Hepatocyte (in vitro differentiated cells): ENCODE measurements around the gene CLSTN3. TPM values are rescaled to one million over a fixed set of nuclear protein-coding genes. Genes with fewer than 3 reads are reported as not detected.

Experiments
- DNase-seq: peaks from one replicate; pipeline ENCODE4 v3.0.0-alpha.2; 2016; ENCODE audit warnings: low spot score
- H2AFZ ChIP-seq: fragments of 200-600 bp; sonication (generic); 2 replicates; pipeline ENCODE4 v1.6.0; 2016; ENCODE audit warnings: antibody characterized with exemption, mild to moderate bottlenecking
- H3K27ac ChIP-seq: fragments of 200-600 bp; sonication (generic); 2 replicates; pipeline ENCODE4 v1.5.1; 2016; ENCODE audit warnings: mild to moderate bottlenecking
- H3K27me3 ChIP-seq: fragments of 200-600 bp; sonication (generic); 2 replicates; pipeline ENCODE4 v1.6.1; 2016
- H3K36me3 ChIP-seq: fragments of 200-600 bp; sonication (generic); replicated peaks from 2 replicates; pipeline ENCODE4 v1.5.1; 2016; ENCODE audit warnings: low read depth; ENCODE audit not compliant: insufficient read depth
- H3K4me1 ChIP-seq: fragments of 200-600 bp; sonication (generic); 2 replicates; pipeline ENCODE4 v1.5.1; 2016; ENCODE audit warnings: mild to moderate bottlenecking, moderate library complexity; ENCODE audit not compliant: insufficient read depth
- H3K4me2 ChIP-seq: fragments of 200-600 bp; sonication (generic); 2 replicates; pipeline ENCODE4 v1.6.0; 2016
- H3K4me3 ChIP-seq: fragments of 200-600 bp; sonication (generic); 2 replicates; pipeline ENCODE4 v1.5.1; 2016; ENCODE audit warnings: mild to moderate bottlenecking
- H3K79me2 ChIP-seq: fragments of 200-600 bp; sonication (generic); 2 replicates; pipeline ENCODE4 v1.6.0; 2017; ENCODE audit warnings: mild to moderate bottlenecking
- H3K9me2 ChIP-seq: fragments of 200-600 bp; sonication (generic); replicated peaks from 2 replicates; pipeline ENCODE4 v1.6.0; 2017; ENCODE audit warnings: mild to moderate bottlenecking; ENCODE audit not compliant: insufficient read depth
- H3K9me3 ChIP-seq: fragments of 200-600 bp; sonication (generic); 2 replicates; pipeline ENCODE4 v1.5.1; 2016; ENCODE audit warnings: low read depth, mild to moderate bottlenecking
- H4K20me1 ChIP-seq: fragments of 200-600 bp; sonication (generic); 2 replicates; pipeline ENCODE4 v1.6.0; 2016; ENCODE audit warnings: mild to moderate bottlenecking; ENCODE audit not compliant: insufficient read depth, poor library complexity, severe bottlenecking
- CTCF ChIP-seq: fragments of 200-600 bp; sonication (generic); IDR thresholded peaks from 2 replicates; pipeline ENCODE4 v1.5.1; 2016; ENCODE audit warnings: antibody characterized with exemption, mild to moderate bottlenecking; ENCODE audit not compliant: poor library complexity
- EZH2 ChIP-seq: fragments of 200-600 bp; sonication (generic); IDR thresholded peaks from 2 replicates; pipeline ENCODE4 v1.6.1; 2016; ENCODE audit warnings: antibody characterized with exemption, mild to moderate bottlenecking, borderline replicate concordance
- EZH2phosphoT487 ChIP-seq: fragments of 200-600 bp; sonication (generic); IDR thresholded peaks from one replicate; pipeline ENCODE4 v1.6.1; 2018; ENCODE audit warnings: antibody characterized with exemption, mild to moderate bottlenecking, low read depth, moderate library complexity; ENCODE audit not compliant: unreplicated experiment, severe bottlenecking
- WGBS: methylation state at CpG from one replicate; pipeline ENCODE4 v1.1.6; 2016; ENCODE audit warnings: low lambda C conversion rate; ENCODE audit errors: missing lambda C conversion rate; 5-methylcytosine and 5-hydroxymethylcytosine counted together
- polyA plus RNA-seq: library from polyadenylated mRNA; unstranded; fragments of >200 nt; fragmentation: Nextera tagmentation; extraction: Ambion mirVana; gene quantifications from 2 replicates; pipeline ENCODE4 v1.2.1, GENCODE V29; 2016
- small RNA-seq: library from RNA; depleted of rRNA; stranded (forward); fragments of <200 nt; gene quantifications from one replicate; pipeline ENCODE3, GENCODE V24; 2014
- total RNA-seq: library from RNA; depleted of rRNA; stranded (reverse); fragments of >200 nt; gene quantifications from 2 replicates; pipeline ENCODE4 v1.2.3, GENCODE V29; 2014

The CLSTN3 gene
- total and polyA plus RNA-seq, 2 experiments from 2014 or later = 37.8 to 57.0 TPM

- H3K27ac ChIP-seq = no peak overlapping the region
- no peaks in the 10 kb centered on the region for H4K20me1 ChIP-seq
- WGBS = 98% methylated on average over 10 of the region's 10 CpGs
- no peaks in the 10 kb centered on the region for H3K36me3 ChIP-seq
- no peaks in the 10 kb centered on the region for H3K79me2 ChIP-seq
- H3K9me3 ChIP-seq = peaks cover 3% of the 10 kb centered on the region
- H3K27me3 ChIP-seq = no peaks in the 10 kb centered on the region
- H3K4me2 ChIP-seq = no peak overlapping the region
- no peak overlapping the region for H2AFZ ChIP-seq
- H3K4me3 ChIP-seq = no peak overlapping the region
- H3K4me1 ChIP-seq = no peaks in the 10 kb centered on the region
- H3K9me2 ChIP-seq = no peaks in the 10 kb centered on the region
- DNase-seq = no peak
- TF ChIP-seq CTCF = no peak
- no peak for TF ChIP-seq EZH2
- TF ChIP-seq EZH2phosphoT487 = no peak
Observed at GRCh38 chr12:7207866-7208625, 77.9 kb downstream of the CLSTN3 start.

Small RNAs within 50 kb of the gene (small RNA-seq; reads per million reads assigned to genes)
- not detected for gene RNU6-485P

Other genes starting within 250 kb of the CLSTN3 start
- 8.2 and 9.3 TPM in 2 replicates for gene LRRC23, start 225.5 kb upstream of the CLSTN3 start, total RNA-seq
- gene LRRC23, start 225.5 kb upstream of the CLSTN3 start, polyA plus RNA-seq = 9.9 and 12.9 TPM in 2 replicates
- gene ENO2, start 215.8 kb upstream of the CLSTN3 start, total RNA-seq = 11.1 and 11.8 TPM in 2 replicates
- 14.2 and 18.8 TPM in 2 replicates for gene ENO2, start 215.8 kb upstream of the CLSTN3 start, polyA plus RNA-seq
- gene ATN1, start 202.4 kb upstream of the CLSTN3 start, total RNA-seq = 11.1 and 15.8 TPM in 2 replicates
- 32.7 and 43.7 TPM in 2 replicates for gene ATN1, start 202.4 kb upstream of the CLSTN3 start, polyA plus RNA-seq
- gene RNU7-1, start 186.6 kb upstream of the CLSTN3 start, total RNA-seq = not detected in 2 replicates
- not detected in 2 replicates for gene RNU7-1, start 186.6 kb upstream of the CLSTN3 start, polyA plus RNA-seq
- gene C12orf57, start 186.3 kb upstream of the CLSTN3 start, total RNA-seq = 219 and 289 TPM in 2 replicates
- gene C12orf57, start 186.3 kb upstream of the CLSTN3 start, polyA plus RNA-seq = 217 and 219 TPM in 2 replicates
- gene PTPN6, start 179.0 kb upstream of the CLSTN3 start, total RNA-seq = 14.5 and 17.2 TPM in 2 replicates
- 20.8 and 25.4 TPM in 2 replicates for gene PTPN6, start 179.0 kb upstream of the CLSTN3 start, polyA plus RNA-seq
- gene PHB2, start 159.7 kb upstream of the CLSTN3 start, total RNA-seq = 186 and 197 TPM in 2 replicates
- gene PHB2, start 159.7 kb upstream of the CLSTN3 start, polyA plus RNA-seq = 142 and 143 TPM in 2 replicates
- gene EMG1, start 159.5 kb upstream of the CLSTN3 start, total RNA-seq = 24.3 and 26.8 TPM in 2 replicates
- 50.3 and 51.8 TPM in 2 replicates for gene EMG1, start 159.5 kb upstream of the CLSTN3 start, polyA plus RNA-seq
- gene LPCAT3, start 111.9 kb upstream of the CLSTN3 start, total RNA-seq = 76.9 and 78.6 TPM in 2 replicates
- gene LPCAT3, start 111.9 kb upstream of the CLSTN3 start, polyA plus RNA-seq = 118 and 119 TPM in 2 replicates
- gene C1S, start 69.7 kb upstream of the CLSTN3 start, total RNA-seq = 114 and 120 TPM in 2 replicates
- 130 and 143 TPM in 2 replicates for gene C1S, start 69.7 kb upstream of the CLSTN3 start, polyA plus RNA-seq
- gene C1R, start 37.9 kb upstream of the CLSTN3 start, total RNA-seq = 80.1 and 85.4 TPM in 2 replicates
- gene C1R, start 37.9 kb upstream of the CLSTN3 start, polyA plus RNA-seq = 89.6 and 95.1 TPM in 2 replicates
- gene C1RL, start 21.2 kb upstream of the CLSTN3 start, total RNA-seq = 60.0 and 64.5 TPM in 2 replicates
- 26.4 and 35.5 TPM in 2 replicates for gene C1RL, start 21.2 kb upstream of the CLSTN3 start, polyA plus RNA-seq
- 11.1 and 16.2 TPM in 2 replicates for gene RBP5, start 1.5 kb upstream of the CLSTN3 start, total RNA-seq
- 23.0 and 30.0 TPM in 2 replicates for gene RBP5, start 1.5 kb upstream of the CLSTN3 start, polyA plus RNA-seq
- gene PEX5, start 59.3 kb downstream of the CLSTN3 start, total RNA-seq = 28.3 and 32.6 TPM in 2 replicates
- gene PEX5, start 59.3 kb downstream of the CLSTN3 start, polyA plus RNA-seq = 15.0 and 17.3 TPM in 2 replicates
- gene ACSM4, start 173.7 kb downstream of the CLSTN3 start, total RNA-seq = not detected in 2 replicates
- gene ACSM4, start 173.7 kb downstream of the CLSTN3 start, polyA plus RNA-seq = not detected in 2 replicates